C4-2B (cell line): ENCODE results near the gene SERP2.
"Not testable (repeated sequence)": the region's sequence is repeated elsewhere in the genome, so short reads cannot be mapped to it uniquely, and the experiment has no call there.

Source experiments
- H3K27ac ChIP-seq: fragments of 450-650 bp; 2 replicates; pipeline ENCODE4 v1.5.1; 2017
- ZFX ChIP-seq: fragments of 450-650 bp; IDR thresholded peaks from 2 replicates; pipeline ENCODE4 v1.6.1; 2017
- TF ChIP-seq, protein P1 (sequence below): fragments of 450-650 bp; conservative IDR thresholded peaks from 2 replicates; pipeline ENCODE4 v1.5.1; 2017; ENCODE audit warnings: mild to moderate bottlenecking

The SERP2 gene

DNA sequence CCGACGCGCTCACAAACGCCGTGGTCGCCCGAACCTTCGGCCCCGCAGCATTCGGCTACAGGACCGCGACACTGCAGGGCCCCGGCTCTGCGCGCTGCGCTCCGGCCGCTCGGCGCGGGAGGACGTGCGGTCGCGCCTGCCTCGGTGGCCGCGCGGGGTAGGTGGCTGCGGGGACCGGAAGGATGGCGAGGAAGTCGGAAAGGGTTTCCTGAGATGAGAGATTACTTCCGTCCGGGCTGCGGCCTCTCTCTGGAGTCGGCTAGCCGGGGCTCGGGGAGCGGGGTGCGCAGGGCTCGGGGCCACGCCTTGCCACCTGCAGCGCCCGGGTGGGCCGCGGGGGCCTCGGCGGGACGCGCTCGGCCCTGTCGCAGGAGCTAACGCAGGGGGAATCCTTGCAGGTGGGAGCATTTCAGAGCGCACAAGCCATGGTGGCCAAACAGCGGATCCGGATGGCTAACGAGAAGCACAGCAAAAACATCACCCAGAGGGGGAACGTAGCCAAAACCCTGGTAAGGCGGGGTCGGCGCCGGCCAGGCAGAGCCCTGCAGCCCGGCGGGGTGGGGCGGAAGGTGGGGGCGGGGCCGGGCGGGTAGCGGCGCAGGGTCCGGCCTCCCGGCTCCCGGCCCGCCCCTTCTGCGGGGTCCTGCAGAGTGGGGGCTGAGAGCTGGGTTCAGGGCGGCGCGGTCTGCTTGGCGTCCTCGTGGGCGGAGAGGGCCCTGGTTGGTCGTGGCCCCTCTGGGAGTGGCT is at the start of gene SERP2:
SERP2 (plus strand) TSS at position 224 of the 747 bp plus-strand sequence; CDS start at position 426, 202 bp downstream.
- TF ChIP-seq, protein P1, sequence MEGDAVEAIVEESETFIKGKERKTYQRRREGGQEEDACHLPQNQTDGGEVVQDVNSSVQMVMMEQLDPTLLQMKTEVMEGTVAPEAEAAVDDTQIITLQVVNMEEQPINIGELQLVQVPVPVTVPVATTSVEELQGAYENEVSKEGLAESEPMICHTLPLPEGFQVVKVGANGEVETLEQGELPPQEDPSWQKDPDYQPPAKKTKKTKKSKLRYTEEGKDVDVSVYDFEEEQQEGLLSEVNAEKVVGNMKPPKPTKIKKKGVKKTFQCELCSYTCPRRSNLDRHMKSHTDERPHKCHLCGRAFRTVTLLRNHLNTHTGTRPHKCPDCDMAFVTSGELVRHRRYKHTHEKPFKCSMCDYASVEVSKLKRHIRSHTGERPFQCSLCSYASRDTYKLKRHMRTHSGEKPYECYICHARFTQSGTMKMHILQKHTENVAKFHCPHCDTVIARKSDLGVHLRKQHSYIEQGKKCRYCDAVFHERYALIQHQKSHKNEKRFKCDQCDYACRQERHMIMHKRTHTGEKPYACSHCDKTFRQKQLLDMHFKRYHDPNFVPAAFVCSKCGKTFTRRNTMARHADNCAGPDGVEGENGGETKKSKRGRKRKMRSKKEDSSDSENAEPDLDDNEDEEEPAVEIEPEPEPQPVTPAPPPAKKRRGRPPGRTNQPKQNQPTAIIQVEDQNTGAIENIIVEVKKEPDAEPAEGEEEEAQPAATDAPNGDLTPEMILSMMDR: no peak
- no peak for TF ChIP-seq ZFX
- no peak within 1 kb of the TSS for H3K27ac ChIP-seq

DNA sequence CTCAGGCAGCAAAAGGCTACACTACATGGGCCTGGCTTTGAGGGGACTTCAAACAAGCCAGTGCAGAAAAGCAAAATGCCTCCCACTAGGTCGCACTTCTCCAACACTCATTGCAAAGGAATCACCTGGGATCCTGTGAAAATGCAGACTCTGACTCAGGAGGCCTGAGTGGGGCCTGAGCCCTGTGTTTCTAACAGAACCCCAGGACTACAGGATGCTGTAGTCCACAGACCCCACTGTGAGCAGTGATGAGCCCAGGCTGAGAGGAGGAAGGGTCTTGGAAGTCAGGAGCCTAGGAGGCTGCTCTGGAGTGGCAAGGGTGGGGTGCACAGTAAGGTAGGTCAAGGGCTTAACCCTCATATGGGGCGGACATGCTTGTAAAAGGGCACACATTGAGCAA is 46.7 kb upstream of the SERP2 start:
- TF ChIP-seq, protein P1: no peak
- no peak for TF ChIP-seq ZFX
- H3K27ac ChIP-seq: no peak overlapping the region

DNA sequence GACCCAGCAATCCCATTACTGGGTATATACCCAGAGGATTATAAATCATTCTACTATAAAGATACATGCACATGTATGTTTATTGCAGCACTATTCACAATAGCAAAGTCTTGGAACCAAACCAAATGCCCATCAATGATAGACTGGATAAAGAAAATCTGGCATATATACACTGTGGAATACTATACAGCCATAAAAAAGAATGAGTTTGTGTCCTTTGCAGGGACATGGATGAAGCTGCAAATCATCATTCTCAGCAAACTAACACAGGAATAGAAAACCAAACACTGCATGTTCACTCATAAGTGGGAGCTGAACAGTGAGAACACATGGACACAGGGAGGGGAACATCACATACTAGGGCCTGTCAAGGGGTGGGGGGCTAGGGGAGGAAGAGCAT is 44.6 kb upstream of the SERP2 start:
- H3K27ac ChIP-seq: not testable (repeated sequence)

DNA sequence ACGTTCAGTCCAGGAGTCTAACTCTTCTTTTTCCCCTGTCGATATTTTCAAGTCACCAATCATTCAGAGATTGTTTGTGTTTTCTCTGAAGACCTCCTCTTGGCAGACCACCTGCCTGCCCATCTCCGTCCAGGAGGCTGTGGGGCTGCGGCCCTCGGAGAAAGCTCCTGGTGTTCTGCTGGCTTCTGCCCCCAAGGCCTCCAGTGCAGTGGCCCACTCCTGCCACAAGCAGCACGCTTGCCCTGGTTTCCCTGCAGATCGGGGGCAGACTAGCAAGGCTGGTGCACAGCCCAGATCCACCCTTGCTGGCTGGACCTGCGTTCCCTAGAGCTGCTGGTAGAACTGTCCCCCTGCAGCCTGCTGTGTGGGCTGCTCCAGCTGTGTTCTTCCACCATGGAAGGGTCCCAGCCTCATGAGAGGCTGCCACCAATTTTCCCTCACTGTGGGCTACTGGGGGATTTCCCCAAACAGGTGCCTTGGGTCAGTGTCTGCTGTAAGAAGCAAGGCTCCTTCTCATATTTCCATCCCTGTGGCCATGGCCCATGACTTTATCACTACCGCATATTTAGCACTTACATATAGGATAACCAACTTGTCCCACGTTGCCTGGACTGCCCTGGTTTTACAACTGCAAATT is 43.6 kb upstream of the SERP2 start:
- TF ChIP-seq, protein P1: no peak
- TF ChIP-seq ZFX: no peak
- H3K27ac ChIP-seq: no peak overlapping the region

DNA sequence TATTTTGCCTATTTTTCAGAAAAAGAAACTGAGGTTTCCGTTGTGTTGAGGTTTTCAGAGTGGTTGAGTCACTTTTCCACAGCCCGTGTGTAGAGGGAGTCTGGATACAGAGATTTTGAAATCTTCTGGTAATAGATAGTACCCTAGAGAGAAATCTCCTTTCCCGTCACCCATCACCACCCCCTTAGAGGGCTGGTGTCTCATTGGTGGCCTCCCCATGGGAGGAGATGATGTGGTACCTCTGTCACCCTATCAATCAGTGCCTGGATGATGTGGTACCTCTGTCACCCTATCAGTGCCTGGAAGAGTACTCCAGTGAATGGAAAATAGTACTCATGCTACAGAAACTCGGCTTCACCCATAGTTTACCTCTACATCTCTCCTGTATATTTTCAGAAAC is 42.2 kb upstream of the SERP2 start:
- H3K27ac ChIP-seq: no peak overlapping the region
- TF ChIP-seq ZFX: no peak
- TF ChIP-seq, protein P1: no peak

DNA sequence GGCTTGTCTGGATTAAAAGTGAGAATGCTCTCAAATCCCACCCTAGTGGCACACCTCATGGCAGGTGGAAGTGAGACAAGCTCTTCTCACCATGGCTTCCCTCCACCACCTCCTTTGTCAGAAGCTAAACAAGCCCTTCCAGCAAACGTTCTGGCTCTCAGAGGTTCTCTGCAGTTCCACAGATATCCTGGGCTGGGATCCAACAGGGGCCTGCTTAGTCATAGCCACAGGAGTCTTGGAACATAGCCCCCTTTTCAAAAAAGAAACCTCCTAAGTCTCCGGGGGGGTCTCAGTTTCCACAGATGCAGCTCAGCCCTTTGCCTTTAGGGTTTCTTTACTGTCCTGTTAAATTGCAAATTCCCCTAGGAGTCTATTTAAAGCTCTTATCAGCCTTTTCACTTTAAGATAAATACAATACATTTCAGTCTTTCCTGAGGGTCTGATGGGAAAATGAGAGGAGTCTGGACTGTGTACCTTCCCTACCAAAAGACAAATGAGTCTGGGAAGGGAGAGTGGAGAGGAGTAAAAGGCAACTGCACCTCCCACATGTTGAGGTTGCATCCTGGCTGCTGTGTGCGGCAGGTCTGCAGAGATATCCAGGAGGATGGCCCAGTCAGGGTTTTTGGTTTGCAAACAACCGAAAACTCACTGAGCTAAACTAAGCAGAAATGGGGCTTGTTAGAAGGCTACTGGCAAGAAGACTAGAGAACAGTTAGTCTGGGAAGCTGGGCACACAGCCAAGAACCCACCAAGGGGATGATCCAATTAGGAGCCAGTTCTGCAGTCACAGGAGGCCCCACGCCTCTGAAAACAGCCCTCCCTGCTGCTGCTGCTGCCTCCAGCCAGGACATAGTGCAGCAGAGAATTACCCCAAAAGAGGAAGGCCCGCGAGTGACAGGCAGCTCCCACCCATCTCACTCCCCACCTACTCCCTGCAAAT is 41.4 kb upstream of the SERP2 start:
- TF ChIP-seq ZFX: no peak
- TF ChIP-seq, protein P1: no peak
- no peak overlapping the region for H3K27ac ChIP-seq

DNA sequence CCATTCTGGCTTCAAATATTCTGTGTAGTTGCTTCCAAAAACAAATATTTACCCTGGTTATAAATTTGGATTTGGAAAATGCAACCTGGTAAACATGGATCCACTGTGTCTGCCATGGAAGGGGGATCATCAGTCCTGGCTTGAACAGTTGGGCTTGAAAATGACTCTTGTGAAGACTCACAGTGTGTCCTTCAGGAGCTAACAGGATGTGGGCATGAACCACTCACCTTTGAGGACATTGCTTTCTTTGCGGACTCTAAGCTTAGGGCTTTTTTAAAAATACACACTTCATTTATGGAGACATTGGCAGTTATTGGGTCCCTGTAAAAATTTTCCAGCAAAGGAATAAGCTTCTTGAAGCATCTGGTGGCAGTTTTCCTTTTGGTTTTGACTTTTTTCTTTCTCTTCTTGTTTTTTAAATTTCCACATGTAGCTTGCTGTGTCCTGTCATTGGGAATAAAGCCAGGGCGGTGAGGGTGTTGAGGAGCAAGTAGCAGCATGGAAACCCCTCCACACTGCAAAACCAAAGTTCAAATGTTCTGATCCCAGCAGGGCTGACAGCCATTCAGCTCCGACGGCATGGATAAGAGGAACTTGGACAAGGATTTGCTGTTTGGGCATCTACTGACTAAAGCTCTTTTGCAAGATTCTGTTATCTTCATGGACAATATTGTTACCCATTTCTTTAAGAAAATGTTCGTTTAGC is 39.5 kb upstream of the SERP2 start:
- no peak overlapping the region for H3K27ac ChIP-seq
- no peak for TF ChIP-seq ZFX
- TF ChIP-seq, protein P1: no peak
